ENCODE results near the gene SLC25A13. TPM values are rescaled to one million over a fixed set of nuclear protein-coding genes. Genes with fewer than 3 reads are reported as not detected.

Gene SLC25A13
- total RNA-seq, 2 experiments from 2014 or later, result 7.3 to 9.0 TPM

GRCh38 chr7:96204601-96205000 lies 117.3 kb downstream of the SLC25A13 start:
- ChIA-PET POLR2A (no interaction called here), CTCF (interaction anchor here (0.6 kb wide), 1 partner anchor 44 kb away, joined by 3 read pairs; no protein-coding TSS in a partner anchor)
- Mint-ChIP-seq H3K4me1 (ENCODE audit: low read depth) (no peaks in the 10 kb centered on the region), H3K4me3 (no peak overlapping the region), H3K27ac (no peak overlapping the region), H3K9me3 (no peaks in the 10 kb centered on the region), H3K27me3 (no peaks in the 10 kb centered on the region), H3K36me3 (ENCODE audit: low read depth) (peaks cover 6% of the 10 kb centered on the region)
- intact Hi-C loops (cut with micrococcal nuclease), result no loop called here
- no peak for TF ChIP-seq CTCF (IDR thresholded peaks at IDR 0.05)
- DNase-seq (no peak), ATAC-seq (no peak)

GRCh38 chr7:96203786-96204185 lies 118.1 kb downstream of the SLC25A13 start:
- intact Hi-C loops (cut with micrococcal nuclease), result no loop called here
- Mint-ChIP-seq H3K9me3 (no peaks in the 10 kb centered on the region), H3K4me1 (ENCODE audit: low read depth) (no peaks in the 10 kb centered on the region), H3K27me3 (no peaks in the 10 kb centered on the region), H3K36me3 (ENCODE audit: low read depth) (peaks cover 6% of the 10 kb centered on the region), H3K4me3 (no peak overlapping the region), H3K27ac (no peak overlapping the region)
- ATAC-seq, result no peak
- DNase-seq, result no peak
- CTCF ChIA-PET, result interaction anchor here (1.2 kb wide), 1 partner anchor 25 kb away, joined by 4 read pairs; no protein-coding TSS in a partner anchor
- POLR2A ChIA-PET, result interaction anchor here (0.5 to 0.7 kb wide), 2 partner anchors 760 to 850 kb away, joined by 3 read pairs; no protein-coding TSS in a partner anchor
- TF ChIP-seq CTCF (IDR thresholded peaks at IDR 0.05), result no peak

GRCh38 chr7:96202102-96202501 lies 119.8 kb downstream of the SLC25A13 start:
- H3K4me3 Mint-ChIP-seq, result no peak overlapping the region
- no peak for TF ChIP-seq CTCF (IDR thresholded peaks at IDR 0.05)
- peaks cover 2% of the 10 kb centered on the region for H3K36me3 Mint-ChIP-seq (ENCODE audit: low read depth)
- ChIA-PET CTCF (no interaction called here), POLR2A (no interaction called here)
- DNase-seq, result no peak
- H3K9me3 Mint-ChIP-seq, result no peaks in the 10 kb centered on the region
- H3K27ac Mint-ChIP-seq, result no peak overlapping the region
- H3K27me3 Mint-ChIP-seq, result no peaks in the 10 kb centered on the region
- intact Hi-C loops (cut with micrococcal nuclease), result no loop called here
- no peak for ATAC-seq
- H3K4me1 Mint-ChIP-seq (ENCODE audit: low read depth), result peaks cover 2% of the 10 kb centered on the region

- no peak for TF ChIP-seq CTCF (IDR thresholded peaks at IDR 0.05)
- Mint-ChIP-seq H3K4me3 (no peak overlapping the region), H3K27ac (no peak overlapping the region), H3K36me3 (ENCODE audit: low read depth) (no peaks in the 10 kb centered on the region), H3K9me3 (no peaks in the 10 kb centered on the region), H3K4me1 (ENCODE audit: low read depth) (peaks cover 2% of the 10 kb centered on the region), H3K27me3 (no peaks in the 10 kb centered on the region)
- ATAC-seq, result no peak
- POLR2A ChIA-PET, result no interaction called here
- intact Hi-C loops (cut with micrococcal nuclease), result no loop called here
- DNase-seq, result no peak
- CTCF ChIA-PET, result no interaction called here
Observed at GRCh38 chr7:96200740-96201139, 121.2 kb downstream of the SLC25A13 start.

GRCh38 chr7:96199421-96199820 lies 122.5 kb downstream of the SLC25A13 start:
- TF ChIP-seq CTCF (IDR thresholded peaks at IDR 0.05), result no peak
- POLR2A ChIA-PET, result no interaction called here
- DNase-seq (no peak), ATAC-seq (no peak)
- Mint-ChIP-seq H3K27me3 (no peaks in the 10 kb centered on the region), H3K9me3 (no peaks in the 10 kb centered on the region), H3K4me3 (no peak overlapping the region), H3K4me1 (ENCODE audit: low read depth) (peaks cover 2% of the 10 kb centered on the region), H3K36me3 (ENCODE audit: low read depth) (no peaks in the 10 kb centered on the region), H3K27ac (no peak overlapping the region)
- CTCF ChIA-PET, result no interaction called here
- intact Hi-C loops (cut with micrococcal nuclease), result no loop called here

All from activated CD8-positive, alpha-beta T cell treated with anti-CD3 and anti-CD28 coated beads for 36 hours (primary cell).